Activated CD8-positive, alpha-beta memory T cell treated with anti-CD3 and anti-CD28 coated beads, Interleukin-2, amount 50 U/mL, for 1 hour (primary cell): ENCODE measurements around the gene COL1A2.

ENCODE experiments used
- DNase-seq: peaks from one replicate; pipeline ENCODE4 v3.0.0-alpha.2; 2020; ENCODE audit errors: extremely low read depth

Gene COL1A2

GRCh38 chr7:94410413-94411187 is 15.9 kb downstream of the COL1A2 start:
- DNase-seq, result no peak

GRCh38 chr7:94411188-94411466 is 16.4 kb downstream of the COL1A2 start:
- DNase-seq, result no peak

- no peak for DNase-seq
Observed at GRCh38 chr7:94412762-94413322, 18.1 kb downstream of the COL1A2 start.

GRCh38 chr7:94414481-94414880 is 19.8 kb downstream of the COL1A2 start:
- no peak for DNase-seq

GRCh38 chr7:94414980-94415379 is 20.3 kb downstream of the COL1A2 start:
- no peak for DNase-seq

- DNase-seq, result no peak
Observed at GRCh38 chr7:94417306-94417705, 22.6 kb downstream of the COL1A2 start.

GRCh38 chr7:94417901-94418300 is 23.2 kb downstream of the COL1A2 start:
- no peak for DNase-seq

- no peak for DNase-seq
Observed at GRCh38 chr7:94418851-94419250, 24.2 kb downstream of the COL1A2 start.

GRCh38 chr7:94420328-94420727 is 25.6 kb downstream of the COL1A2 start:
- DNase-seq, result no peak

- DNase-seq, result no peak
Observed at GRCh38 chr7:94421681-94422080, 27.0 kb downstream of the COL1A2 start.

- no peak for DNase-seq
Observed at GRCh38 chr7:94422136-94422535, 27.4 kb downstream of the COL1A2 start.

GRCh38 chr7:94422827-94423460 is 28.2 kb downstream of the COL1A2 start:
- DNase-seq, result no peak

- no peak for DNase-seq
Observed at GRCh38 chr7:94423863-94424735, 29.4 kb downstream of the COL1A2 start.

GRCh38 chr7:94425546-94425945 is 30.9 kb downstream of the COL1A2 start:
- no peak for DNase-seq

GRCh38 chr7:94426980-94427875 is 32.5 kb downstream of the COL1A2 start:
- no peak for DNase-seq

- no peak for DNase-seq
Observed at GRCh38 chr7:94429153-94429552, 34.5 kb downstream of the COL1A2 start.

- DNase-seq, result no peak
Observed at GRCh38 chr7:94431176-94431575, 36.5 kb downstream of the COL1A2 start.

- no peak for DNase-seq
Observed at GRCh38 chr7:94431619-94432280, 37.1 kb downstream of the COL1A2 start.

GRCh38 chr7:94432281-94432670 is 37.6 kb downstream of the COL1A2 start:
- DNase-seq, result no peak

- DNase-seq, result no peak
Observed at GRCh38 chr7:94432817-94433216, 38.1 kb downstream of the COL1A2 start.

GRCh38 chr7:94433224-94433623 is 38.5 kb downstream of the COL1A2 start:
- DNase-seq, result no peak
